ENCODE measurements around the gene NFKB1. TPM values are rescaled to one million over a fixed set of nuclear protein-coding genes. Genes with fewer than 3 reads are reported as not detected.

NFKB1 gene
- total and polyA plus RNA-seq, 9 of the 15 experiments (the other 6 are each of a cell fraction or from before 2014, with no cell fraction given) = 2.4 to 14.5 (median 10.3) TPM

DNA sequence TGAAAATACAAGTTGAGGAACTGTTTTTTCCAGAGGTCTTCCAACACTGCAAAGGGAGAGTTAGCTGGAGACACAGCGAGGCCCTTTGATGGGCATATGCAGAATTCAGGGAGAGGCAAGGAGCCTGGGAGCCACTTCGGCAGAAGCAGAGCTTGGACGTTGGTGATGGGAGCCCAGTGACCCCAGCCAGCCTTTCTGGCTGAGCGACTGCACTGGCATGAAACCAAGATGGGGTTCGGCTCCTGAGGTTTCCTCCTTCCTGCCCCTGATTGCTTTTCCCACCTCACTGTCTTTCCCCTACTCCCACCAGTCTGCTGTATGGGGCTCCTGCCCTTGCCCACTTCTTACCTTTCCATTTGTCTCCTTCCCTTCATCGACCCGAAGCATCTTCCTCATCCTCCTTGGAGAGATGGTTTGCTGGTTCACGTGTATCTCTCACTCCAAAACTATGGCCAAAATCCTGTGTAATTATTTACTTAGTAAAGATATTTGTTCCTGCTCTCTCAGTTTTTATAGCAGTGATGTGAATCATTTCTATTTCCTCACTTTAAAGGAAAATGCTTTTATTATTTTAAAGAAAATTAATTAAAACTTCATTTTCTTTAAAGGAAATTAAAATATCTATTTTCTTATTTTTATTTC is 100.5 kb downstream of the NFKB1 start (continued):
- TF ChIP-seq UBTF (IDR thresholded peaks at IDR 0.05; ENCODE audit: borderline replicate concordance in 1 of 2, low read depth in 2 of 2, low read length in 2 of 2) = no peak
- no peak for TF ChIP-seq ZNF766 (CRISPR knock-in tag; conservative IDR thresholded peaks at IDR 0.05)
- TF ChIP-seq PHB2 (IDR thresholded peaks at IDR 0.05; ENCODE audit: low read depth) = no peak
- TF ChIP-seq DDX20 (tag; IDR thresholded peaks at IDR 0.05; ENCODE audit: low read depth) = no peak
- TF ChIP-seq ZNF583 (CRISPR knock-in tag; IDR thresholded peaks at IDR 0.05) = no peak
- no peak for TF ChIP-seq SIN3B (IDR thresholded peaks at IDR 0.05; ENCODE audit: low read depth)
- TF ChIP-seq NR2C1 (IDR thresholded peaks at IDR 0.05) = no peak
- no peak for TF ChIP-seq NR2C1 (tag; IDR thresholded peaks at IDR 0.05)
- TF ChIP-seq, protein P1, sequence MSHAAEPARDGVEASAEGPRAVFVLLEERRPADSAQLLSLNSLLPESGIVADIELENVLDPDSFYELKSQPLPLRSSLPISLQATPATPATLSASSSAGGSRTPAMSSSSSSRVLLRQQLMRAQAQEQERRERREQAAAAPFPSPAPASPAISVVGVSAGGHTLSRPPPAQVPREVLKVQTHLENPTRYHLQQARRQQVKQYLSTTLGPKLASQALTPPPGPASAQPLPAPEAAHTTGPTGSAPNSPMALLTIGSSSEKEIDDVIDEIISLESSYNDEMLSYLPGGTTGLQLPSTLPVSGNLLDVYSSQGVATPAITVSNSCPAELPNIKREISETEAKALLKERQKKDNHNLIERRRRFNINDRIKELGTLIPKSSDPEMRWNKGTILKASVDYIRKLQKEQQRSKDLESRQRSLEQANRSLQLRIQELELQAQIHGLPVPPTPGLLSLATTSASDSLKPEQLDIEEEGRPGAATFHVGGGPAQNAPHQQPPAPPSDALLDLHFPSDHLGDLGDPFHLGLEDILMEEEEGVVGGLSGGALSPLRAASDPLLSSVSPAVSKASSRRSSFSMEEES (CRISPR knock-in tag; IDR thresholded peaks at IDR 0.05) = no peak
- TF ChIP-seq ASH1L (IDR thresholded peaks at IDR 0.05; ENCODE audit: borderline replicate concordance, low read depth, partially characterized antibody) = no peak
- TF ChIP-seq FOXJ2 (tag; IDR thresholded peaks at IDR 0.05) = no peak

All from K562 (cell line).